Body of pancreas (tissue), 4 donors: ENCODE measurements around the gene MYO15B. TPM values are rescaled to one million over a fixed set of nuclear protein-coding genes. Genes with fewer than 3 reads are reported as not detected.

ENCODE experiments used
- ATAC-seq: fragments of 150-250 bp; one replicate; pipeline ENCODE4 v1.9.1; 2016
- DNase-seq, 4 donors: peaks; one replicate each; pipeline ENCODE4 v3.0.0-alpha.2; 2019
- H3K27ac ChIP-seq, 4 donors: fragments of 200-600 bp; sonication (generic); 1 replicate in 3 of 4; 2 replicates in 1 of 4; pipeline versions ENCODE4 v1.5.1 to v1.6.1; 2016 to 2019; ENCODE audit warnings: mild to moderate bottlenecking in 1 of 4, mixed read lengths in 1 of 4, moderate library complexity in 1 of 4
- H3K27me3 ChIP-seq, 2 donors: fragments of 200-600 bp; sonication (generic); one replicate each; pipeline ENCODE4 v1.6.0; 2016; ENCODE audit warnings: mild to moderate bottlenecking in 1 of 2
- H3K36me3 ChIP-seq, 2 donors: fragments of 200-600 bp; sonication (generic); replicated peaks in 1 of 2; 2 replicates each; pipeline ENCODE4 v1.5.1; 2016; ENCODE audit warnings: low read depth in 2 of 2; ENCODE audit not compliant: insufficient read depth in 1 of 2
- H3K4me1 ChIP-seq: fragments of 200-600 bp; sonication (generic); one replicate; pipeline ENCODE4 v1.6.0; 2016
- H3K4me3 ChIP-seq, 2 donors: fragments of 200-600 bp; sonication (generic); 1 replicate in 1 of 2; 2 replicates in 1 of 2; pipeline ENCODE4 v1.5.1; 2016 to 2019
- H3K9me3 ChIP-seq, 3 donors: fragments of 200-600 bp; sonication (generic); 1 replicate in 2 of 3; 2 replicates in 1 of 3; pipeline ENCODE4 v1.5.1; 2016
- CTCF ChIP-seq, 7 experiments: fragments of 450-650 bp in 4 of 7; fragments of 200-600 bp in 3 of 7; sonication (generic) in 3 of 7; IDR thresholded peaks; one replicate each; pipeline ENCODE4 v1.5.1; 2016 to 2019; ENCODE audit warnings: antibody characterized with exemption in 7 of 7
- POLR2A ChIP-seq, 3 donors: fragments of 450-650 bp; IDR thresholded peaks; one replicate each; pipeline ENCODE4 v1.6.1; 2016; ENCODE audit warnings: antibody characterized with exemption in 3 of 3, mild to moderate bottlenecking in 2 of 3
- WGBS, 2 donors: methylation state at CpG; one replicate each; pipeline ENCODE4 v1.1.5; 2017; 5-methylcytosine and 5-hydroxymethylcytosine counted together
- intact Hi-C: fragments of 100-400 bp; cut with DNase I; formaldehyde crosslinking; loops from one replicate; pipeline ENCODE4 v1.15.1; 2023
- total RNA-seq, 2 donors: library from RNA; depleted of rRNA; stranded (reverse); fragments of >200 nt; gene quantifications; one replicate each; pipeline ENCODE4 v1.1.0, GENCODE V29; 2016

Gene MYO15B
- total RNA-seq, 2 donors from 2014 or later, result 61.2 to 183 TPM

GRCh38 chr17:75553295-75554110 lies 34.1 kb upstream of the MYO15B start:
- TF ChIP-seq POLR2A (IDR thresholded peaks at IDR 0.05) (no peak), CTCF (IDR thresholded peaks at IDR 0.05) (no peak)
- Histone ChIP-seq H3K4me3 (no peak overlapping the region), H3K27me3 (no peaks in the 10 kb centered on the region), H3K9me3 (no peaks in the 10 kb centered on the region), H3K36me3 (no peaks in the 10 kb centered on the region), H3K4me1 (peaks cover 76% of the 10 kb centered on the region), H3K27ac (peak overlapping the region in 2 of 4 donors; percentile 37 to 47)
- intact Hi-C loops, result no loop called here
- ATAC-seq (no peak), DNase-seq (no peak)
- 79 to 81% methylated on average over 8 of the region's 8 CpGs for WGBS, 2 donors

DNA sequence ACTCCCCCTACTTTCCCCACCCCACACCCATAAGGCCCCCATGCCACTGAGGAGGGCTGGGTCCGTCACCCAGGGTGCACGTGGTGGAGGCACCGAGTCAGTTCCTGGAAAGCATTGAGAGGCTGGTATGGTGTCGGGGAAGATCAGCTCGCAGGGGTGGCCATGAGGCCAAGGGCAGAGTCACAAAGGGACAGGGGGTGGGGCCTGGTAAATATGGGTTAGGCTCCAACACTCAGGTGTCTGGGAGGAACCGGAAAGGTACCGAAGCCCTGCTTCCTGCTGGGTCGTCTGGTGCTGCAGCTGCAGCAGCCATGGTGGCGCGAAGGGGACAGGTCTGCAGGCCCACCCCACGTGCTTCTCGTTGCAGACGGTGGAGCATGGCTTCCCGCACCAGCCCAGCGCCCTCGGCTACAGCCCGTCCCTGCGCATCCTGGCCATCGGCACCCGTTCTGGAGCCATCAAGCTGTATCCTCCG lies 31.9 kb upstream of the MYO15B start:
- H3K36me3 ChIP-seq, result no peaks in the 10 kb centered on the region
- peaks cover 71% of the 10 kb centered on the region for H3K4me1 ChIP-seq
- no peak overlapping the region for H3K4me3 ChIP-seq
- ATAC-seq (no peak), DNase-seq (no peak)
- peak overlapping the region; percentile 23 to 90 (median 88) for H3K27ac ChIP-seq
- intact Hi-C loops, result no loop called here
- no peaks in the 10 kb centered on the region for H3K27me3 ChIP-seq
- TF ChIP-seq POLR2A (IDR thresholded peaks at IDR 0.05) (no peak), CTCF (IDR thresholded peaks at IDR 0.05) (no peak)
- H3K9me3 ChIP-seq, result no peaks in the 10 kb centered on the region
- WGBS, 2 donors, result 69 to 83% methylated on average over 9 to 21 of the region's 21 CpGs

DNA sequence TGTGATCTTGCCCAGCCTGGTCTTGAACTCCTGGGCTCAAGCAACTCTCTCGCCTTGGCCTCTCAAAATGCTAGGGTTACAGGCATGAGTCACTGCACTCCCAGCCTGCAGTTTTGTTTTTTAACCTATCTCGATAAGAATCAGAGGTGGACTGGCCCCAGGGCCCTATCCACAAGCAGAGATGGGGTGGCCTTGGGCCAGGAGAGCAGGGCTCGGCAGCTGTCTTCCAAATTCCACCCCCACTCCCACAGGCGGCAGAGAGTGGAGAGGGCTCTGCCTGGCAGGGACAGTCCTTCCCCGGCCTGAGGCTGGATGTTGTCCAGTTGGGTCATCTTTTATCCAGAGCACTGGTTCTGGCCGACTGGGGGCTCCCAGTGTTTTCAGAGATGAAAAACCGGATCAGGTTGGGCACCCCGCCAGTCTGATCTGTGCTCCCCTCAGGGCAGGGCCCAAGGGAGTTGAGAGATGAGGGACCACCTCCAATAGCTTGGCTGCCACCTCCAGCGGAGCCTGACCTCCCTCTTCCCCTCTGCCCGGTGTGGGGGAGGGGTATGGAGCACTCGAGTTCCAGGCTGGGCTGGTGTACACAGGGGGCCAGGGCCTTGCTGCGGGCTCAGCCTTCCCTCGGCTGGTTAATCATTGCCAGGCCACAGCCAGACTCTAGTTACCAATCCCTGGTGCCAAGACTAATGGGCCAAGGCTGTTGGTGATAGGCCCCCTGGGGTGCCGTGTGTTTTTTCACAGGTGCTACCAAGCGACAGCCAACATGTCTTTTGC lies 30.3 kb upstream of the MYO15B start:
- Histone ChIP-seq H3K4me1 (peaks cover 62% of the 10 kb centered on the region), H3K27me3 (no peaks in the 10 kb centered on the region), H3K4me3 (no peak overlapping the region), H3K27ac (peak overlapping the region; percentile 86 to 94 (median 90)), H3K36me3 (no peaks in the 10 kb centered on the region), H3K9me3 (no peaks in the 10 kb centered on the region)
- WGBS, 2 donors, result 0 to 19% methylated on average over 3 to 13 of the region's 15 CpGs
- peak; percentile 93 for ATAC-seq
- peak; percentile 98 to 100 (median 100) for DNase-seq
- intact Hi-C loops, result no loop called here
- TF ChIP-seq POLR2A (IDR thresholded peaks at IDR 0.05) (peak in 2 of 3 donors; percentile 32 to 42), CTCF (IDR thresholded peaks at IDR 0.05) (peak in 1 of 7 experiments; percentile 11)

- peaks cover 57% of the 10 kb centered on the region for H3K4me1 ChIP-seq
- no peaks in the 10 kb centered on the region for H3K27me3 ChIP-seq
- no peak overlapping the region for H3K4me3 ChIP-seq
- peak overlapping the region; percentile 86 to 94 (median 90) for H3K27ac ChIP-seq
- ATAC-seq, result no peak
- 29 to 41% methylated on average over 8 to 17 of the region's 18 CpGs for WGBS, 2 donors
- peak in 3 of 4 donors; percentile 41 to 54 (median 41) for DNase-seq
- no peaks in the 10 kb centered on the region for H3K9me3 ChIP-seq
- intact Hi-C loops, result no loop called here
- H3K36me3 ChIP-seq, result peaks cover 1 to 6% of the 10 kb centered on the region in 2 donors
- TF ChIP-seq POLR2A (IDR thresholded peaks at IDR 0.05), result no peak
- no peak for TF ChIP-seq CTCF (IDR thresholded peaks at IDR 0.05)
Measured at GRCh38 chr17:75557852-75558665, 29.5 kb upstream of the MYO15B start.
